Measurements from ENCODE around the gene ITSN1. TPM values are rescaled to one million over a fixed set of nuclear protein-coding genes. Genes with fewer than 3 reads are reported as not detected.
A peak's percentile ranks its signal among the peaks of the same experiment; 100 is the strongest.

ITSN1 gene
- total and polyA plus RNA-seq, 2 of the 13 experiments (the other 11 are each of a cell fraction or from before 2014, with no cell fraction given): 26.1 to 33.8 TPM

DNA sequence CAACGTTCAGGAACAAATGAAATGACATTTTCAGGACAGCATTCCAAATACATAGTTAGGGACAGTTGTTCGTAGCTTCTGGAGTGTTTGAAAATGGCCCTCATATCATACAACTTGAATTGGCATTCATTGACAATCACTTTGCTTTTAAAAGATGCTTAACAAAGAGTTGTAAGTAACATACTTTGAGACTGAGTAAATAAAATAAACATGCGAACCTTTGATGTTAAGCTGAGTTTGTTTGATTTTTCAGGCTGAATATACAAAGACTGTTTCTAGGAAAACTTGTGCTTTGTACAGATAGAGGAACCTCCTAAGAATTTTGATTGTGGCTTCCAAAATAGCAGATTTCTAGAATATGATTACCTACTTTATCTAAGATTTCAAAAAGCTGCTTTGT lies 45.3 kb downstream of the ITSN1 start (continued):
- TF ChIP-seq GATAD1 (CRISPR knock-in tag; IDR thresholded peaks at IDR 0.05) (0 out of 2 replicates have a peak, but pooled peaks have one; percentile 29), ZNF878 (CRISPR knock-in tag; IDR thresholded peaks at IDR 0.05) (no peak), ZNF205 (CRISPR knock-in tag; IDR thresholded peaks at IDR 0.05) (no peak), GTF3A (CRISPR knock-in tag; conservative IDR thresholded peaks at IDR 0.05) (no peak), ZNF224 (CRISPR knock-in tag; IDR thresholded peaks at IDR 0.05) (no peak), SOX13 (IDR thresholded peaks at IDR 0.05) (peak; percentile 71; the same call in 1 of the 2 replicates), SOX13 (CRISPR knock-in tag; conservative IDR thresholded peaks at IDR 0.05 in 1 of 2, IDR thresholded peaks at IDR 0.05 in 1 of 2) (peak in 1 of 2 experiments; percentile 97; a peak in 2 of 4 replicates), ZNF674 (CRISPR knock-in tag; IDR thresholded peaks at IDR 0.05; ENCODE audit: low read depth) (no peak), ZNF597 (CRISPR knock-in tag; IDR thresholded peaks at IDR 0.05) (no peak), TMF1 (CRISPR knock-in tag; IDR thresholded peaks at IDR 0.05; ENCODE audit: low read depth) (no peak), RCOR2 (CRISPR knock-in tag; IDR thresholded peaks at IDR 0.05) (peak; percentile 53; the same call in 1 of the 2 replicates), HCFC1 (IDR thresholded peaks at IDR 0.05; ENCODE audit: low read depth, low read length) (no peak), ISL2 (CRISPR knock-in tag; IDR thresholded peaks at IDR 0.05) (0 out of 2 replicates have a peak, but pooled peaks have one; percentile 33), BCL6 (CRISPR knock-in tag; IDR thresholded peaks at IDR 0.05) (peak; percentile 100), ZNF496 (CRISPR knock-in tag; IDR thresholded peaks at IDR 0.05; ENCODE audit: insufficient replicate concordance) (no peak), ZNF263 (CRISPR knock-in tag; IDR thresholded peaks at IDR 0.05) (no peak), ZNF260 (CRISPR knock-in tag; IDR thresholded peaks at IDR 0.05; ENCODE audit: borderline replicate concordance, low read depth) (no peak), NFE2 (CRISPR knock-in tag; IDR thresholded peaks at IDR 0.05) (no peak), RARG (CRISPR knock-in tag; IDR thresholded peaks at IDR 0.05; ENCODE audit: low read depth) (no peak), FOXP1 (IDR thresholded peaks at IDR 0.05) (no peak), FOXP1 (CRISPR knock-in tag; IDR thresholded peaks at IDR 0.05) (peak; percentile 91), HHEX (CRISPR knock-in tag; IDR thresholded peaks at IDR 0.05) (peak; percentile 91)
- TF ChIP-seq, protein P1, sequence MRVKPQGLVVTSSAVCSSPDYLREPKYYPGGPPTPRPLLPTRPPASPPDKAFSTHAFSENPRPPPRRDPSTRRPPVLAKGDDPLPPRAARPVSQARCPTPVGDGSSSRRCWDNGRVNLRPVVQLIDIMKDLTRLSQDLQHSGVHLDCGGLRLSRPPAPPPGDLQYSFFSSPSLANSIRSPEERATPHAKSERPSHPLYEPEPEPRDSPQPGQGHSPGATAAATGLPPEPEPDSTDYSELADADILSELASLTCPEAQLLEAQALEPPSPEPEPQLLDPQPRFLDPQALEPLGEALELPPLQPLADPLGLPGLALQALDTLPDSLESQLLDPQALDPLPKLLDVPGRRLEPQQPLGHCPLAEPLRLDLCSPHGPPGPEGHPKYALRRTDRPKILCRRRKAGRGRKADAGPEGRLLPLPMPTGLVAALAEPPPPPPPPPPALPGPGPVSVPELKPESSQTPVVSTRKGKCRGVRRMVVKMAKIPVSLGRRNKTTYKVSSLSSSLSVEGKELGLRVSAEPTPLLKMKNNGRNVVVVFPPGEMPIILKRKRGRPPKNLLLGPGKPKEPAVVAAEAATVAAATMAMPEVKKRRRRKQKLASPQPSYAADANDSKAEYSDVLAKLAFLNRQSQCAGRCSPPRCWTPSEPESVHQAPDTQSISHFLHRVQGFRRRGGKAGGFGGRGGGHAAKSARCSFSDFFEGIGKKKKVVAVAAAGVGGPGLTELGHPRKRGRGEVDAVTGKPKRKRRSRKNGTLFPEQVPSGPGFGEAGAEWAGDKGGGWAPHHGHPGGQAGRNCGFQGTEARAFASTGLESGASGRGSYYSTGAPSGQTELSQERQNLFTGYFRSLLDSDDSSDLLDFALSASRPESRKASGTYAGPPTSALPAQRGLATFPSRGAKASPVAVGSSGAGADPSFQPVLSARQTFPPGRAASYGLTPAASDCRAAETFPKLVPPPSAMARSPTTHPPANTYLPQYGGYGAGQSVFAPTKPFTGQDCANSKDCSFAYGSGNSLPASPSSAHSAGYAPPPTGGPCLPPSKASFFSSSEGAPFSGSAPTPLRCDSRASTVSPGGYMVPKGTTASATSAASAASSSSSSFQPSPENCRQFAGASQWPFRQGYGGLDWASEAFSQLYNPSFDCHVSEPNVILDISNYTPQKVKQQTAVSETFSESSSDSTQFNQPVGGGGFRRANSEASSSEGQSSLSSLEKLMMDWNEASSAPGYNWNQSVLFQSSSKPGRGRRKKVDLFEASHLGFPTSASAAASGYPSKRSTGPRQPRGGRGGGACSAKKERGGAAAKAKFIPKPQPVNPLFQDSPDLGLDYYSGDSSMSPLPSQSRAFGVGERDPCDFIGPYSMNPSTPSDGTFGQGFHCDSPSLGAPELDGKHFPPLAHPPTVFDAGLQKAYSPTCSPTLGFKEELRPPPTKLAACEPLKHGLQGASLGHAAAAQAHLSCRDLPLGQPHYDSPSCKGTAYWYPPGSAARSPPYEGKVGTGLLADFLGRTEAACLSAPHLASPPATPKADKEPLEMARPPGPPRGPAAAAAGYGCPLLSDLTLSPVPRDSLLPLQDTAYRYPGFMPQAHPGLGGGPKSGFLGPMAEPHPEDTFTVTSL (CRISPR knock-in tag; IDR thresholded peaks at IDR 0.05; ENCODE audit: borderline replicate concordance): peak; percentile 40; the same call in 1 of the 2 replicates
